Smooth muscle cell (in vitro differentiated cells): ENCODE results near the gene RPS21. TPM values are rescaled to one million over a fixed set of nuclear protein-coding genes. Genes with fewer than 3 reads are reported as not detected.

Source experiments
- DNase-seq: peaks from one replicate; lab custom pipeline; 2025; ENCODE audit not compliant: unreplicated experiment; lab: John Stamatoyannopoulos, UW
- H2AFZ ChIP-seq: fragments of 200-600 bp; sonication (generic); 2 replicates; pipeline ENCODE4 v1.6.0; 2016; ENCODE audit warnings: antibody characterized with exemption, low read depth, mild to moderate bottlenecking
- H3F3A ChIP-seq: fragments of 200-600 bp; sonication (generic); 2 replicates; pipeline ENCODE4 v1.6.0; 2017; ENCODE audit warnings: antibody characterized with exemption, low read depth
- H3K27ac ChIP-seq: fragments of 200-600 bp; sonication (generic); 2 replicates; pipeline ENCODE4 v1.5.1; 2016; ENCODE audit warnings: low read depth, mild to moderate bottlenecking
- H3K27me3 ChIP-seq: fragments of 200-600 bp; sonication (generic); 2 replicates; pipeline ENCODE4 v1.6.1; 2016; ENCODE audit warnings: low read depth, mild to moderate bottlenecking
- H3K36me3 ChIP-seq: fragments of 200-600 bp; sonication (generic); 2 replicates; pipeline ENCODE4 v1.5.1; 2016; ENCODE audit warnings: low read depth
- H3K4me1 ChIP-seq: fragments of 200-600 bp; sonication (generic); 2 replicates; pipeline ENCODE4 v1.5.1; 2016; ENCODE audit warnings: low read depth
- H3K4me2 ChIP-seq: fragments of 200-600 bp; sonication (generic); 2 replicates; pipeline ENCODE4 v1.6.0; 2016; ENCODE audit warnings: mild to moderate bottlenecking
- H3K4me3 ChIP-seq: fragments of 200-600 bp; sonication (generic); 2 replicates; pipeline ENCODE4 v1.5.1; 2016; ENCODE audit warnings: mild to moderate bottlenecking
- H3K79me2 ChIP-seq: fragments of 200-600 bp; sonication (generic); 2 replicates; pipeline ENCODE4 v1.6.0; 2016; ENCODE audit warnings: low read depth, mild to moderate bottlenecking
- H3K9ac ChIP-seq: fragments of 200-600 bp; sonication (generic); 2 replicates; pipeline ENCODE4 v1.6.0; 2016; ENCODE audit warnings: low read depth
- H3K9me3 ChIP-seq: fragments of 200-600 bp; sonication (generic); replicated peaks from 2 replicates; pipeline ENCODE4 v1.5.1; 2016; ENCODE audit warnings: low read depth
- H4K20me1 ChIP-seq: fragments of 200-600 bp; sonication (generic); 2 replicates; pipeline ENCODE4 v1.6.0; 2016; ENCODE audit warnings: low read depth
- WGBS: methylation state at CpG from one replicate; pipeline ENCODE4 v1.1.7; 2016; ENCODE audit warnings: low lambda C conversion rate; 5-methylcytosine and 5-hydroxymethylcytosine counted together
- polyA plus RNA-seq: library from polyadenylated mRNA; unstranded; fragments of >200 nt; fragmentation: Nextera tagmentation; extraction: Ambion mirVana; gene quantifications from 2 replicates; pipeline ENCODE4 v1.2.1, GENCODE V29; 2016
- total RNA-seq: library from RNA; depleted of rRNA; stranded (reverse); fragments of >200 nt; gene quantifications from 2 replicates; pipeline ENCODE4 v1.2.3, GENCODE V29; 2014
- TF ChIP-seq, protein P1 (sequence below): fragments of 200-600 bp; sonication (generic); IDR thresholded peaks from 2 replicates; pipeline ENCODE4 v1.5.1; 2017; ENCODE audit warnings: borderline replicate concordance, mild to moderate bottlenecking, antibody characterized with exemption; ENCODE audit not compliant: insufficient read depth, poor library complexity, severe bottlenecking

The RPS21 gene
- total and polyA plus RNA-seq, 2 experiments from 2014 or later: 438 to 4,082 TPM

DNA sequence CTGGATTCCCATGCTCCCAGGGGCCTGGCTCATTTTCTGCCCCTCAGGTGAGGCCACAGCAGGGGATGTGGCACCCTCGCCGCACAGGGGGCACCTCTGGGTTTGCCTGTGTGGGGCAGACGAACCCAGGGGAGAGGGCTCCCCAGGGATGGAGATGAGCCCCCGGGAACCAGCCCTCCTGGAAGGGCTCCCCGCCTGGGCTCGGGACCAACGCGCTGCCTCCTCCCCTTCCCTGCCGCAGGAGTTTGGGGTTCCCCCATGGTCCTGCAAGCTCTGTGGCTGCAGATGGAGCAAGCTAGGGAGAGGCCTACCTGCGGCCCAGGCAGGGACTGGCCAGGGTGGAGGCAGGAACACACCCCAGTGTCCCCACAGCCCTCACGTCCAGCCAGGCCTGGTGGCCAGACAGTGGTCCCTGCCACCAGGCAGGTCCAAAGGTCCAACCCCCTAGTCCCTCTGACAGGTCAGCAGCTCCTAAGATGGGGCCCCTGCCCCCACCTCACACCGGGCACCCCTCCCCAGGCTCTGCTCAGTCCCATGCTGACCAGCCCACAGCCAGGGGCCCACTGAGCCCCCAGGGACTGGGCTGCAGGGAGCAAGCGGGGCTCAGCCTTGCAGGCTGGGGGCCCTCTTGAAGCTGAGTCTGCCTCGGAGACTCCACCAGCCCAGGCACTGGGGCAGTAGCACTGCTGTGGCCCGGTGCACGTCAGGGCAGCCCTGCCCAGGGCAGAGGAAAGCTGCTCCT is 33.4 kb upstream of the RPS21 start:
- Histone ChIP-seq H3K4me2 (no peak overlapping the region), H3K9ac (no peak overlapping the region), H3F3A (no peaks in the 10 kb centered on the region), H3K79me2 (peaks cover 17% of the 10 kb centered on the region), H3K4me3 (no peak overlapping the region), H3K27ac (no peak overlapping the region), H2AFZ (no peak overlapping the region), H3K27me3 (no peaks in the 10 kb centered on the region), H4K20me1 (peaks cover 14% of the 10 kb centered on the region), H3K36me3 (no peaks in the 10 kb centered on the region), H3K9me3 (no peaks in the 10 kb centered on the region), H3K4me1 (peaks cover 21% of the 10 kb centered on the region)
- 98% methylated on average over 16 of the region's 16 CpGs for WGBS
- no peak for DNase-seq
- TF ChIP-seq, protein P1, sequence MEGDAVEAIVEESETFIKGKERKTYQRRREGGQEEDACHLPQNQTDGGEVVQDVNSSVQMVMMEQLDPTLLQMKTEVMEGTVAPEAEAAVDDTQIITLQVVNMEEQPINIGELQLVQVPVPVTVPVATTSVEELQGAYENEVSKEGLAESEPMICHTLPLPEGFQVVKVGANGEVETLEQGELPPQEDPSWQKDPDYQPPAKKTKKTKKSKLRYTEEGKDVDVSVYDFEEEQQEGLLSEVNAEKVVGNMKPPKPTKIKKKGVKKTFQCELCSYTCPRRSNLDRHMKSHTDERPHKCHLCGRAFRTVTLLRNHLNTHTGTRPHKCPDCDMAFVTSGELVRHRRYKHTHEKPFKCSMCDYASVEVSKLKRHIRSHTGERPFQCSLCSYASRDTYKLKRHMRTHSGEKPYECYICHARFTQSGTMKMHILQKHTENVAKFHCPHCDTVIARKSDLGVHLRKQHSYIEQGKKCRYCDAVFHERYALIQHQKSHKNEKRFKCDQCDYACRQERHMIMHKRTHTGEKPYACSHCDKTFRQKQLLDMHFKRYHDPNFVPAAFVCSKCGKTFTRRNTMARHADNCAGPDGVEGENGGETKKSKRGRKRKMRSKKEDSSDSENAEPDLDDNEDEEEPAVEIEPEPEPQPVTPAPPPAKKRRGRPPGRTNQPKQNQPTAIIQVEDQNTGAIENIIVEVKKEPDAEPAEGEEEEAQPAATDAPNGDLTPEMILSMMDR: no peak

DNA sequence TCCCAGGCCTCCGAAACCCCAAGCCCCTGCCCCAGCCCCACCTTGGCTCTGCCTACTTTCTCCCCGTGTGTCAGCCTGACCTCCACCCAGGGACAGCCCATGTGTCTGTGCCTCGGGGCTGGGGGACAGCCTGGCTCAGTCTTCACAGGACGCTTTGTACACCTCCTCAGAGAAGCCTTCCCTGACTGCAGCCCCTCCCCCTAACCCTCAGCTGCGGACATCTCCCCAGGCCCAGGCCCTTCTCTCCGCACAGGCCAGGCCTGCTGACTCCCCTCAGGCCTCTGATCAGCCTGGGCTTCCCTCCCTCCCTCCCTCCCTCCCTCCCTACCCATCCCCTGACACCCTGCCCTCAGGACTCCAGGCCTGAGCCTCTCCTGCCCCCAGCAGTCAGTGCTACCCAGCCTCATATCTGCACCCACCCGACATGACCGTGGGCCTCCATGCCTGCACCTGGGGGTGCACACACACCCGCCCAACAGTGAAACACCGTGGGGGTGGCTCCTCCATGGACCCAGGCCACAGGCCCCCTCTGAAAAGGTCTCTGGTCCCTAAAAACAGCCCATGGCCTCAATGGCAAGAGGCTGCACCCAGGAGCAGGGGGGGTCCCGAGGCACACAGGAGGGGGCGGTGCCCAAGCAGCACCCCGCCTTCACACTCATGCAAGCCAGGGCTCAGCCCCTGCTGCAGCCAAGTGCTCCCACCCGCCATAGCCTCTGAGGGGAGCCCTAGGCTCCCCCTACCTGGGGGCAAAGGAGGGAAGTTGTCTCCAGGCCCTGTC is 32.7 kb upstream of the RPS21 start:
- no peaks in the 10 kb centered on the region for H3F3A ChIP-seq
- H2AFZ ChIP-seq: no peak overlapping the region
- H3K9me3 ChIP-seq: no peaks in the 10 kb centered on the region
- no peak overlapping the region for H3K4me3 ChIP-seq
- H3K9ac ChIP-seq: no peak overlapping the region
- H3K4me1 ChIP-seq: peaks cover 21% of the 10 kb centered on the region
- peaks cover 17% of the 10 kb centered on the region for H3K79me2 ChIP-seq
- DNase-seq: no peak
- no peaks in the 10 kb centered on the region for H3K36me3 ChIP-seq
- no peaks in the 10 kb centered on the region for H3K27me3 ChIP-seq
- peaks cover 18% of the 10 kb centered on the region for H4K20me1 ChIP-seq
- TF ChIP-seq, protein P1: no peak
- no peak overlapping the region for H3K27ac ChIP-seq
- WGBS: 75% methylated on average over 11 of the region's 14 CpGs
- H3K4me2 ChIP-seq: no peak overlapping the region

DNA sequence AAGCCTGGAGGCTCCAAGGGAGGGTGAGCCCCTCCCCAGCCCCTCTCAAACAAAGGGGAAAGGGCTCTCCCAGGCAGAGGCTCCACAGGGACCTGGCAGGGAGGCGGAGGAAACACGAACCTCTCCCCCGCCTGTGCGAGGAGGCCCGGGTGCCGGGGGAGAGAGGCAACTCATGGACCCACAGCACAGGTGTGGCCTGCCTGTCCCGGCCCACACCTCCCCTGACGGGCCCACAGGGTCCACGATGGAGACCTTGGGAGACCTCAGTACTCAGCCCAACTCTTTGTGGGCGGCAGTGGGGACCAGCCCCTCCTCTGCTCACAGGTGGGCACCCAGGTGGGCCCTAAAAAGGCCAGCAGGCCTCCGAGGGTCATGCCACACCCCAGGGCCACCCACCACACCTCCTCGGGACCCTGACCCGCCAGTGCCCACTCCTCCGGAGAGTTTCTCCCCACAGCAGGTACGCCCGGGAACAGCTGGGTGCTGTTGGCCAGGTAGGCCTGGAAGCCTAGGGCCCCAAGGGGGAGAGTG is 32.0 kb upstream of the RPS21 start:
- no peak for DNase-seq
- Histone ChIP-seq H3K9me3 (no peaks in the 10 kb centered on the region), H2AFZ (no peak overlapping the region), H3K4me3 (no peak overlapping the region), H3K27ac (peak overlapping the region; percentile 60), H3K4me2 (peak overlapping the region; percentile 71), H3F3A (no peaks in the 10 kb centered on the region), H3K36me3 (no peaks in the 10 kb centered on the region), H3K4me1 (peaks cover 21% of the 10 kb centered on the region), H4K20me1 (peaks cover 18% of the 10 kb centered on the region), H3K79me2 (peaks cover 17% of the 10 kb centered on the region), H3K9ac (peak overlapping the region; percentile 60), H3K27me3 (no peaks in the 10 kb centered on the region)
- TF ChIP-seq, protein P1: no peak
- WGBS: 71% methylated on average over 16 of the region's 16 CpGs
